ENCODE measurements around the gene RPL10A.

Gene RPL10A

GRCh38 chr6:35468181-35468979 is at the start of gene RPL10A:
Gene RPL10A, plus strand, starts transcription at chr6:35468401. Its CDS starts 34 bp downstream, at chr6:35468435.
- H3K27me3 ChIP-seq (ENCODE audit: control insufficient read depth, low read length): no peaks in the 10 kb centered on the region
- H3K9me2 ChIP-seq (replicated peaks; ENCODE audit: control insufficient read depth, low read length): no peaks in the 10 kb centered on the region
- H3K4me2 ChIP-seq (ENCODE audit: low read length): peak within 1 kb of the TSS; percentile 96
- peak within 1 kb of the TSS; percentile 84 for H3K27ac ChIP-seq (ENCODE audit: low read depth, low read length)
- TF ChIP-seq, protein P1, sequence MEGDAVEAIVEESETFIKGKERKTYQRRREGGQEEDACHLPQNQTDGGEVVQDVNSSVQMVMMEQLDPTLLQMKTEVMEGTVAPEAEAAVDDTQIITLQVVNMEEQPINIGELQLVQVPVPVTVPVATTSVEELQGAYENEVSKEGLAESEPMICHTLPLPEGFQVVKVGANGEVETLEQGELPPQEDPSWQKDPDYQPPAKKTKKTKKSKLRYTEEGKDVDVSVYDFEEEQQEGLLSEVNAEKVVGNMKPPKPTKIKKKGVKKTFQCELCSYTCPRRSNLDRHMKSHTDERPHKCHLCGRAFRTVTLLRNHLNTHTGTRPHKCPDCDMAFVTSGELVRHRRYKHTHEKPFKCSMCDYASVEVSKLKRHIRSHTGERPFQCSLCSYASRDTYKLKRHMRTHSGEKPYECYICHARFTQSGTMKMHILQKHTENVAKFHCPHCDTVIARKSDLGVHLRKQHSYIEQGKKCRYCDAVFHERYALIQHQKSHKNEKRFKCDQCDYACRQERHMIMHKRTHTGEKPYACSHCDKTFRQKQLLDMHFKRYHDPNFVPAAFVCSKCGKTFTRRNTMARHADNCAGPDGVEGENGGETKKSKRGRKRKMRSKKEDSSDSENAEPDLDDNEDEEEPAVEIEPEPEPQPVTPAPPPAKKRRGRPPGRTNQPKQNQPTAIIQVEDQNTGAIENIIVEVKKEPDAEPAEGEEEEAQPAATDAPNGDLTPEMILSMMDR (IDR thresholded peaks at IDR 0.05; ENCODE audit: low read depth, low read length, poor library complexity, severe bottlenecking): peak; percentile 97
- no peak for TF ChIP-seq EZH2phosphoT487 (IDR thresholded peaks at IDR 0.05; ENCODE audit: borderline replicate concordance, low read length)
- peaks cover 21% of the 10 kb centered on the region; the same call in 1 of the 2 replicates for H4K20me1 ChIP-seq (ENCODE audit: control insufficient read depth, insufficient read depth, low read depth, low read length)
- peaks cover 69% of the 10 kb centered on the region for H3K36me3 ChIP-seq (ENCODE audit: control insufficient read depth, low read length)
- peaks cover 37% of the 10 kb centered on the region for H3K4me1 ChIP-seq (ENCODE audit: control insufficient read depth, low read length)
- H3F3A ChIP-seq (ENCODE audit: control insufficient read depth, insufficient read depth): peaks cover 51% of the 10 kb centered on the region
- H3K9me3 ChIP-seq (ENCODE audit: control insufficient read depth, insufficient read depth, low read length): no peaks in the 10 kb centered on the region
- H3K4me3 ChIP-seq (ENCODE audit: low read length): peak within 1 kb of the TSS; percentile 87
- H3K79me2 ChIP-seq (ENCODE audit: control insufficient read depth, low read length): peaks cover 30% of the 10 kb centered on the region

DNA sequence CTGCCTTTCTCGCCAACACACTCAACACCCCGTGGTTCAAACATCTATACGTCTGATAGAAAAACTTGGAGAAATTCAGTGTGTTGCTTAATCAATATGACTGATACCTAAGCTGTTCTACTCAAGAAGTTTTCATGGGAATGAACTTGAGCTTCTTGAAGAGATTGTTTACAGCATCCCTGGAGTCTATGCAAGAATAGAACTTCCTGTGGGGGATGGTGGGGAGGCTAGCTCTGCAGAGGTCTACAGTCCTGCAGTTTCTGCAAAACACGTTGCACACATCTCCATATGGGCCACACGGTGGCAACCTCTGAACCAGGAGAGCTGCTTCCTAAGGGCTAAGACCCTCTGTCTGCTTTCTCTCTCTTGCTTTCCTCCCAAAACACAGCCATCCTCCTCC is 48.8 kb upstream of the RPL10A start:
- no peaks in the 10 kb centered on the region for H3K9me3 ChIP-seq (ENCODE audit: control insufficient read depth, insufficient read depth, low read length)
- no peaks in the 10 kb centered on the region for H3K9me2 ChIP-seq (replicated peaks; ENCODE audit: control insufficient read depth, low read length)
- peak overlapping the region; percentile 28 for H3K27ac ChIP-seq (ENCODE audit: low read depth, low read length)
- no peaks in the 10 kb centered on the region for H3K27me3 ChIP-seq (ENCODE audit: control insufficient read depth, low read length)
- TF ChIP-seq EZH2phosphoT487 (IDR thresholded peaks at IDR 0.05; ENCODE audit: borderline replicate concordance, low read length): no peak
- TF ChIP-seq, protein P1 (IDR thresholded peaks at IDR 0.05; ENCODE audit: low read depth, low read length, poor library complexity, severe bottlenecking): peak; percentile 80
- H3K4me1 ChIP-seq (ENCODE audit: control insufficient read depth, low read length): peaks cover 29% of the 10 kb centered on the region
- H3K36me3 ChIP-seq (ENCODE audit: control insufficient read depth, low read length): peaks cover 5% of the 10 kb centered on the region
- peak overlapping the region; percentile 72 for H3K4me2 ChIP-seq (ENCODE audit: low read length)
- peak overlapping the region; percentile 55 for H3K4me3 ChIP-seq (ENCODE audit: low read length)
- no peaks in the 10 kb centered on the region for H4K20me1 ChIP-seq (ENCODE audit: control insufficient read depth, insufficient read depth, low read depth, low read length)
- no peaks in the 10 kb centered on the region for H3K79me2 ChIP-seq (ENCODE audit: control insufficient read depth, low read length)
- H3F3A ChIP-seq (ENCODE audit: control insufficient read depth, insufficient read depth): no peaks in the 10 kb centered on the region; the same call in 1 of the 2 replicates

DNA sequence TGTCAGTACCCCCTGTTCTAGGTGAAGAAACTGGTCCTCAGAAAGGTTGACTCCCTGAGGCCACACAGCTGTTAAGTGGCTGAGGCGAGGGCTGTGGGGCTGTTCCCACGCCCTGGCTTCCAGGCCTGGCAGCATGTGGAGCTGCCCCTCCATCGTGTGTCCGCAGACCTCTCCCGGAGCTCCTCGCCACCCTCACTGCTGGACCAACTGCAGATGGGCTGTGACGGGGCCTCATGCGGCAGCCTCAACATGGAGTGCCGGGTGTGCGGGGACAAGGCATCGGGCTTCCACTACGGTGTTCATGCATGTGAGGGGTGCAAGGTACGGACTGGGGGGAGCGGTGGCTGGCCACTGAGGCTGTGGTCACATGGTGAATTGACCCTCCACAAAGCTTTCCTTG is 48.2 kb upstream of the RPL10A start:
- no peaks in the 10 kb centered on the region for H4K20me1 ChIP-seq (ENCODE audit: control insufficient read depth, insufficient read depth, low read depth, low read length)
- H3K9me2 ChIP-seq (replicated peaks; ENCODE audit: control insufficient read depth, low read length): no peaks in the 10 kb centered on the region
- H3K79me2 ChIP-seq (ENCODE audit: control insufficient read depth, low read length): no peaks in the 10 kb centered on the region
- H3K4me1 ChIP-seq (ENCODE audit: control insufficient read depth, low read length): peaks cover 28% of the 10 kb centered on the region
- H3K27me3 ChIP-seq (ENCODE audit: control insufficient read depth, low read length): no peaks in the 10 kb centered on the region
- TF ChIP-seq EZH2phosphoT487 (IDR thresholded peaks at IDR 0.05; ENCODE audit: borderline replicate concordance, low read length): no peak
- TF ChIP-seq, protein P1 (IDR thresholded peaks at IDR 0.05; ENCODE audit: low read depth, low read length, poor library complexity, severe bottlenecking): no peak
- peak overlapping the region; percentile 72 for H3K4me2 ChIP-seq (ENCODE audit: low read length)
- no peaks in the 10 kb centered on the region for H3K9me3 ChIP-seq (ENCODE audit: control insufficient read depth, insufficient read depth, low read length)
- H3K36me3 ChIP-seq (ENCODE audit: control insufficient read depth, low read length): peaks cover 8% of the 10 kb centered on the region
- peak overlapping the region; percentile 28 for H3K27ac ChIP-seq (ENCODE audit: low read depth, low read length)
- peak overlapping the region; percentile 55 for H3K4me3 ChIP-seq (ENCODE audit: low read length)
- H3F3A ChIP-seq (ENCODE audit: control insufficient read depth, insufficient read depth): no peaks in the 10 kb centered on the region; the same call in 1 of the 2 replicates

Measured in DOHH2 (cell line).